Parathyroid adenoma (tissue), 2 donors: ENCODE measurements around the gene G6PC2.

Source experiments
- H2AFZ ChIP-seq: fragments of 300-600 bp; sonication (generic); one replicate; pipeline ENCODE4 v1.7.0; 2017; ENCODE audit warnings: antibody characterized with exemption, mild to moderate bottlenecking
- H3K27ac ChIP-seq: fragments of 300-600 bp; sonication (generic); one replicate; pipeline ENCODE4 v1.7.0; 2017
- H3K27me3 ChIP-seq: fragments of 300-600 bp; sonication (generic); one replicate; pipeline ENCODE4 v1.7.0; 2017; ENCODE audit warnings: low read length; ENCODE audit not compliant: control insufficient read depth, insufficient read depth
- H3K36me3 ChIP-seq: fragments of 300-600 bp; sonication (generic); one replicate; pipeline ENCODE4 v1.7.0; 2017; ENCODE audit warnings: low read length; ENCODE audit not compliant: control insufficient read depth, insufficient read depth
- H3K4me1 ChIP-seq: fragments of 300-600 bp; sonication (generic); one replicate; pipeline ENCODE4 v1.7.0; 2017; ENCODE audit warnings: control low read depth
- H3K4me2 ChIP-seq: fragments of 300-600 bp; sonication (generic); one replicate; pipeline ENCODE4 v1.7.0; 2017; ENCODE audit warnings: low read length
- H3K4me3 ChIP-seq: fragments of 300-600 bp; sonication (generic); one replicate; pipeline ENCODE4 v1.7.0; 2017; ENCODE audit warnings: low read depth, low read length
- H3K79me2 ChIP-seq: fragments of 300-600 bp; sonication (generic); one replicate; pipeline ENCODE4 v1.7.0; 2017; ENCODE audit warnings: control low read depth
- H3K9ac ChIP-seq: fragments of 300-600 bp; sonication (generic); one replicate; pipeline ENCODE4 v1.7.0; 2017; ENCODE audit warnings: mild to moderate bottlenecking
- H3K9me3 ChIP-seq: fragments of 300-600 bp; sonication (generic); one replicate; pipeline ENCODE4 v1.7.0; 2017; ENCODE audit warnings: low read length; ENCODE audit not compliant: control insufficient read depth
- CTCF ChIP-seq: fragments of 300-600 bp; sonication (generic); IDR thresholded peaks from one replicate; pipeline ENCODE4 v1.7.0; 2017; ENCODE audit warnings: antibody characterized with exemption, mild to moderate bottlenecking
- donor health status: primary hyperparathyroidism.

The G6PC2 gene, protein sequence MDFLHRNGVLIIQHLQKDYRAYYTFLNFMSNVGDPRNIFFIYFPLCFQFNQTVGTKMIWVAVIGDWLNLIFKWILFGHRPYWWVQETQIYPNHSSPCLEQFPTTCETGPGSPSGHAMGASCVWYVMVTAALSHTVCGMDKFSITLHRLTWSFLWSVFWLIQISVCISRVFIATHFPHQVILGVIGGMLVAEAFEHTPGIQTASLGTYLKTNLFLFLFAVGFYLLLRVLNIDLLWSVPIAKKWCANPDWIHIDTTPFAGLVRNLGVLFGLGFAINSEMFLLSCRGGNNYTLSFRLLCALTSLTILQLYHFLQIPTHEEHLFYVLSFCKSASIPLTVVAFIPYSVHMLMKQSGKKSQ

DNA sequence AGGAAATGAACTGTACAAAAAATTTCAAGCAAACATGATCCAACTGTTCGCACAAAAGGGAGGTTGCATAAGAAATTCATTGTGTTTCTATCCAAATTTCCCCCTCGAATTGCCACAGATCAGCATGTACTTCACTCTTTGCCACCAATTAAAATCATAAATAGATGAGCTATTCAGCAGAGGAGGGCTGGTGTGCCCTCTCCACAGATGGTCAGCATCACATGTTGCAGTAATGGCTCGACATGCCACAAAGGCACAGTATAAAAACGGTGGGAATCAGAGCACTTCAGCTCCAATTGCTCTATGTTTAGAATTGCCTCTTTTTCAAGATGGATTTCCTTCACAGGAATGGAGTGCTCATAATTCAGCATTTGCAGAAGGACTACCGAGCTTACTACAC is at the start of gene G6PC2:
Gene G6PC2 (plus strand): TSS at position 289 of the 400 bp plus-strand sequence. CDS start 41 bp downstream, at position 330.
- H3K27ac ChIP-seq: no peak within 1 kb of the TSS
- H3K79me2 ChIP-seq: no peaks in the 10 kb centered on the region
- H3K4me1 ChIP-seq: no peaks in the 10 kb centered on the region
- no peak within 1 kb of the TSS for H2AFZ ChIP-seq
- no peaks in the 10 kb centered on the region for H3K36me3 ChIP-seq
- H3K4me2 ChIP-seq: no peak within 1 kb of the TSS
- TF ChIP-seq CTCF: no peak
- no peaks in the 10 kb centered on the region for H3K9me3 ChIP-seq
- H3K27me3 ChIP-seq: no peaks in the 10 kb centered on the region
- no peak within 1 kb of the TSS for H3K9ac ChIP-seq
- H3K4me3 ChIP-seq: no peak within 1 kb of the TSS

- no peaks in the 10 kb centered on the region for H3K9me3 ChIP-seq
- no peak overlapping the region for H3K27ac ChIP-seq
- no peaks in the 10 kb centered on the region for H3K79me2 ChIP-seq
- H3K9ac ChIP-seq: no peak overlapping the region
- no peaks in the 10 kb centered on the region for H3K36me3 ChIP-seq
- TF ChIP-seq CTCF: no peak
- H2AFZ ChIP-seq: peak overlapping the region; percentile 17
- H3K27me3 ChIP-seq: no peaks in the 10 kb centered on the region
- H3K4me1 ChIP-seq: peaks cover 15% of the 10 kb centered on the region
- no peak overlapping the region for H3K4me2 ChIP-seq
- no peak overlapping the region for H3K4me3 ChIP-seq
These were observed 49.3 kb upstream of the G6PC2 start for GRCh38 chr2:168851674-168852320.

- peak overlapping the region; percentile 10 for H2AFZ ChIP-seq
- H3K9me3 ChIP-seq: no peaks in the 10 kb centered on the region
- no peak overlapping the region for H3K27ac ChIP-seq
- H3K4me1 ChIP-seq: peaks cover 19% of the 10 kb centered on the region
- H3K36me3 ChIP-seq: no peaks in the 10 kb centered on the region
- TF ChIP-seq CTCF: no peak
- H3K4me2 ChIP-seq: no peak overlapping the region
- H3K9ac ChIP-seq: no peak overlapping the region
- H3K27me3 ChIP-seq: no peaks in the 10 kb centered on the region
- no peaks in the 10 kb centered on the region for H3K79me2 ChIP-seq
- no peak overlapping the region for H3K4me3 ChIP-seq
These were observed 48.6 kb upstream of the G6PC2 start for GRCh38 chr2:168852481-168852880.

GRCh38 chr2:168853471-168853870 is 47.6 kb upstream of the G6PC2 start:
- H3K4me3 ChIP-seq: no peak overlapping the region
- H2AFZ ChIP-seq: no peak overlapping the region
- no peak overlapping the region for H3K9ac ChIP-seq
- H3K36me3 ChIP-seq: no peaks in the 10 kb centered on the region
- H3K9me3 ChIP-seq: no peaks in the 10 kb centered on the region
- no peak overlapping the region for H3K27ac ChIP-seq
- no peaks in the 10 kb centered on the region for H3K27me3 ChIP-seq
- H3K4me2 ChIP-seq: no peak overlapping the region
- peaks cover 19% of the 10 kb centered on the region for H3K4me1 ChIP-seq
- H3K79me2 ChIP-seq: no peaks in the 10 kb centered on the region
- TF ChIP-seq CTCF: no peak
